ENCODE measurements around the gene MED9.

GRCh38 chr17:17498606-17499301 lies 22.0 kb downstream of the MED9 start:
- TF ChIP-seq CTCF (IDR thresholded peaks at IDR 0.05) (no peak), POLR2A (IDR thresholded peaks at IDR 0.05) (no peak), POLR2AphosphoS5 (IDR thresholded peaks at IDR 0.05) (no peak), EP300 (IDR thresholded peaks at IDR 0.05) (no peak)

Measured in upper lobe of left lung (tissue), 4 donors.